Measurements from ENCODE around the gene PNMA6F. TPM values are rescaled to one million over a fixed set of nuclear protein-coding genes. Genes with fewer than 3 reads are reported as not detected.

Gene PNMA6F
- total and polyA plus RNA-seq, 2 experiments from 2014 or later, result 0.06 to 0.83 TPM

DNA sequence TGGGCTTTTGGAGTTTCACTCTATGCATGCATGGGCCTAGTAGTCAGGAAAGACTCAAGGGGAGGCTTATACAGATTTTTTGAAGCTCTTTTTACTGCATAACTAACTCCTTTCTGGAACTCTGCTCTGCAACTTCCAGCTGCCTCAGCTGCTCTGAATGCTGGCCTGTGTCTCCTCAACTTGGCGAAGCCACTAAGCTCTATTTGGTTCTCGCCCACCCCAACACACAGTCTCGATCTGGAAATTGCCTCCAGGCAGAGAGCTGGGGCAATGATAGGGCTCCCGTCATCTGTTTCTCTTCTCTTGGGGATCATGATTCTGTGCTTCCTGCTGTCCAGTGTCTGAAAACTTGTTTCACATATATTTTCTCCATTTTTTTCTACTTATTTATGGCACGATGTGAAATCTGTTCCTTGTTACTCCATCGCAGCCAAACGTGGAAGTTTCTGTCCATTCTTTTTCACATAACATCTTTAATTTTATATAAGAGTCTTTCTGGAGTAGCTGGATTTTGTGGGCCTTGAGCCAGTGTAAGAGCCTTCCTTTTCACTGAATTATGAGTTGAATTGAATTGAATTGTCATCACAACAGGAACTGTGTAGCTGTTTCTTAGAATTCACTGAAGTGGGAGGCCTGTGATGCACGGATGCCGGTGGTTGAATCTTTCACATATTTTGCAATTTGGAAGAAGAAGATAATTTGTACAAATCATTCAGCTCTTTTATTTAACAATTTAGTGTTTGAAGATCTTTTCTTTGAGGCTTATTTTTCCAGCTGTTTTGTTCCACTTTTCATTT, 21.4 kb upstream of the PNMA6F start:
- Histone ChIP-seq H3K27me3 (ENCODE audit: insufficient read depth) (no peaks in the 10 kb centered on the region), H3K4me2 (no peak overlapping the region), H3K79me2 (replicated peaks; ENCODE audit: insufficient read depth) (peaks cover 10% of the 10 kb centered on the region; the same call in 1 of the 2 replicates), H3K27ac (ENCODE audit: low read depth) (no peak overlapping the region), H3K9me2 (ENCODE audit: insufficient read depth) (no peaks in the 10 kb centered on the region), H3K36me3 (ENCODE audit: insufficient read depth) (no peaks in the 10 kb centered on the region), H2AFZ (no peak overlapping the region), H3F3A (replicated peaks; ENCODE audit: low read depth) (no peaks in the 10 kb centered on the region), H4K20me1 (replicated peaks; ENCODE audit: insufficient read depth) (no peaks in the 10 kb centered on the region), H3K4me1 (ENCODE audit: insufficient read depth) (no peaks in the 10 kb centered on the region), H3K4me3 (no peak overlapping the region)
- Mint-ChIP-seq H3K4me3 (no peak overlapping the region), H3K27me3 (ENCODE audit: insufficient read depth, low read depth, poor library complexity) (peaks cover 3% of the 10 kb centered on the region), H3K27ac (no peak overlapping the region), H3K4me1 (no peaks in the 10 kb centered on the region; the same call in 2 of the 3 replicates), H3K9me3 (no peaks in the 10 kb centered on the region), H3K36me3 (ENCODE audit: low read depth) (peaks cover 44% of the 10 kb centered on the region)
- DNase-seq (ENCODE audit: low spot score) (no peak), ATAC-seq (no peak)
- TF ChIP-seq, protein P1, sequence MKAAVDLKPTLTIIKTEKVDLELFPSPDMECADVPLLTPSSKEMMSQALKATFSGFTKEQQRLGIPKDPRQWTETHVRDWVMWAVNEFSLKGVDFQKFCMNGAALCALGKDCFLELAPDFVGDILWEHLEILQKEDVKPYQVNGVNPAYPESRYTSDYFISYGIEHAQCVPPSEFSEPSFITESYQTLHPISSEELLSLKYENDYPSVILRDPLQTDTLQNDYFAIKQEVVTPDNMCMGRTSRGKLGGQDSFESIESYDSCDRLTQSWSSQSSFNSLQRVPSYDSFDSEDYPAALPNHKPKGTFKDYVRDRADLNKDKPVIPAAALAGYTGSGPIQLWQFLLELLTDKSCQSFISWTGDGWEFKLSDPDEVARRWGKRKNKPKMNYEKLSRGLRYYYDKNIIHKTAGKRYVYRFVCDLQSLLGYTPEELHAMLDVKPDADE (IDR thresholded peaks at IDR 0.05), result no peak
- no peak for TF ChIP-seq NANOG (IDR thresholded peaks at IDR 0.05; ENCODE audit: borderline replicate concordance)
- no peak for TF ChIP-seq POLR2AphosphoS5 (IDR thresholded peaks at IDR 0.05; ENCODE audit: low read depth)
- TF ChIP-seq, protein P2, sequence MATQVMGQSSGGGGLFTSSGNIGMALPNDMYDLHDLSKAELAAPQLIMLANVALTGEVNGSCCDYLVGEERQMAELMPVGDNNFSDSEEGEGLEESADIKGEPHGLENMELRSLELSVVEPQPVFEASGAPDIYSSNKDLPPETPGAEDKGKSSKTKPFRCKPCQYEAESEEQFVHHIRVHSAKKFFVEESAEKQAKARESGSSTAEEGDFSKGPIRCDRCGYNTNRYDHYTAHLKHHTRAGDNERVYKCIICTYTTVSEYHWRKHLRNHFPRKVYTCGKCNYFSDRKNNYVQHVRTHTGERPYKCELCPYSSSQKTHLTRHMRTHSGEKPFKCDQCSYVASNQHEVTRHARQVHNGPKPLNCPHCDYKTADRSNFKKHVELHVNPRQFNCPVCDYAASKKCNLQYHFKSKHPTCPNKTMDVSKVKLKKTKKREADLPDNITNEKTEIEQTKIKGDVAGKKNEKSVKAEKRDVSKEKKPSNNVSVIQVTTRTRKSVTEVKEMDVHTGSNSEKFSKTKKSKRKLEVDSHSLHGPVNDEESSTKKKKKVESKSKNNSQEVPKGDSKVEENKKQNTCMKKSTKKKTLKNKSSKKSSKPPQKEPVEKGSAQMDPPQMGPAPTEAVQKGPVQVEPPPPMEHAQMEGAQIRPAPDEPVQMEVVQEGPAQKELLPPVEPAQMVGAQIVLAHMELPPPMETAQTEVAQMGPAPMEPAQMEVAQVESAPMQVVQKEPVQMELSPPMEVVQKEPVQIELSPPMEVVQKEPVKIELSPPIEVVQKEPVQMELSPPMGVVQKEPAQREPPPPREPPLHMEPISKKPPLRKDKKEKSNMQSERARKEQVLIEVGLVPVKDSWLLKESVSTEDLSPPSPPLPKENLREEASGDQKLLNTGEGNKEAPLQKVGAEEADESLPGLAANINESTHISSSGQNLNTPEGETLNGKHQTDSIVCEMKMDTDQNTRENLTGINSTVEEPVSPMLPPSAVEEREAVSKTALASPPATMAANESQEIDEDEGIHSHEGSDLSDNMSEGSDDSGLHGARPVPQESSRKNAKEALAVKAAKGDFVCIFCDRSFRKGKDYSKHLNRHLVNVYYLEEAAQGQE (IDR thresholded peaks at IDR 0.05; ENCODE audit: unreplicated experiment), result no peak
- TF ChIP-seq STAT1 (IDR thresholded peaks at IDR 0.05; ENCODE audit: unreplicated experiment), result no peak
- TF ChIP-seq, protein P3, sequence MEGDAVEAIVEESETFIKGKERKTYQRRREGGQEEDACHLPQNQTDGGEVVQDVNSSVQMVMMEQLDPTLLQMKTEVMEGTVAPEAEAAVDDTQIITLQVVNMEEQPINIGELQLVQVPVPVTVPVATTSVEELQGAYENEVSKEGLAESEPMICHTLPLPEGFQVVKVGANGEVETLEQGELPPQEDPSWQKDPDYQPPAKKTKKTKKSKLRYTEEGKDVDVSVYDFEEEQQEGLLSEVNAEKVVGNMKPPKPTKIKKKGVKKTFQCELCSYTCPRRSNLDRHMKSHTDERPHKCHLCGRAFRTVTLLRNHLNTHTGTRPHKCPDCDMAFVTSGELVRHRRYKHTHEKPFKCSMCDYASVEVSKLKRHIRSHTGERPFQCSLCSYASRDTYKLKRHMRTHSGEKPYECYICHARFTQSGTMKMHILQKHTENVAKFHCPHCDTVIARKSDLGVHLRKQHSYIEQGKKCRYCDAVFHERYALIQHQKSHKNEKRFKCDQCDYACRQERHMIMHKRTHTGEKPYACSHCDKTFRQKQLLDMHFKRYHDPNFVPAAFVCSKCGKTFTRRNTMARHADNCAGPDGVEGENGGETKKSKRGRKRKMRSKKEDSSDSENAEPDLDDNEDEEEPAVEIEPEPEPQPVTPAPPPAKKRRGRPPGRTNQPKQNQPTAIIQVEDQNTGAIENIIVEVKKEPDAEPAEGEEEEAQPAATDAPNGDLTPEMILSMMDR (conservative IDR thresholded peaks at IDR 0.05; ENCODE audit: low read depth in 2 of 2), result no peak
- no peak for TF ChIP-seq ZNF114 (CRISPR knock-in tag; IDR thresholded peaks at IDR 0.05)
- TF ChIP-seq EZH2 (IDR thresholded peaks at IDR 0.05; ENCODE audit: low read depth, unreplicated experiment), result no peak
- no peak for TF ChIP-seq ZNF331 (CRISPR knock-in tag; IDR thresholded peaks at IDR 0.05; ENCODE audit: low read depth)
- no peak for TF ChIP-seq JUNB (IDR thresholded peaks at IDR 0.05; ENCODE audit: unreplicated experiment)
- no peak for TF ChIP-seq EZH2phosphoT487 (IDR thresholded peaks at IDR 0.05; ENCODE audit: unreplicated experiment)
- TF ChIP-seq CREB1 (CRISPR knock-in tag; IDR thresholded peaks at IDR 0.05; ENCODE audit: low read depth), result no peak
- TF ChIP-seq, protein P4, sequence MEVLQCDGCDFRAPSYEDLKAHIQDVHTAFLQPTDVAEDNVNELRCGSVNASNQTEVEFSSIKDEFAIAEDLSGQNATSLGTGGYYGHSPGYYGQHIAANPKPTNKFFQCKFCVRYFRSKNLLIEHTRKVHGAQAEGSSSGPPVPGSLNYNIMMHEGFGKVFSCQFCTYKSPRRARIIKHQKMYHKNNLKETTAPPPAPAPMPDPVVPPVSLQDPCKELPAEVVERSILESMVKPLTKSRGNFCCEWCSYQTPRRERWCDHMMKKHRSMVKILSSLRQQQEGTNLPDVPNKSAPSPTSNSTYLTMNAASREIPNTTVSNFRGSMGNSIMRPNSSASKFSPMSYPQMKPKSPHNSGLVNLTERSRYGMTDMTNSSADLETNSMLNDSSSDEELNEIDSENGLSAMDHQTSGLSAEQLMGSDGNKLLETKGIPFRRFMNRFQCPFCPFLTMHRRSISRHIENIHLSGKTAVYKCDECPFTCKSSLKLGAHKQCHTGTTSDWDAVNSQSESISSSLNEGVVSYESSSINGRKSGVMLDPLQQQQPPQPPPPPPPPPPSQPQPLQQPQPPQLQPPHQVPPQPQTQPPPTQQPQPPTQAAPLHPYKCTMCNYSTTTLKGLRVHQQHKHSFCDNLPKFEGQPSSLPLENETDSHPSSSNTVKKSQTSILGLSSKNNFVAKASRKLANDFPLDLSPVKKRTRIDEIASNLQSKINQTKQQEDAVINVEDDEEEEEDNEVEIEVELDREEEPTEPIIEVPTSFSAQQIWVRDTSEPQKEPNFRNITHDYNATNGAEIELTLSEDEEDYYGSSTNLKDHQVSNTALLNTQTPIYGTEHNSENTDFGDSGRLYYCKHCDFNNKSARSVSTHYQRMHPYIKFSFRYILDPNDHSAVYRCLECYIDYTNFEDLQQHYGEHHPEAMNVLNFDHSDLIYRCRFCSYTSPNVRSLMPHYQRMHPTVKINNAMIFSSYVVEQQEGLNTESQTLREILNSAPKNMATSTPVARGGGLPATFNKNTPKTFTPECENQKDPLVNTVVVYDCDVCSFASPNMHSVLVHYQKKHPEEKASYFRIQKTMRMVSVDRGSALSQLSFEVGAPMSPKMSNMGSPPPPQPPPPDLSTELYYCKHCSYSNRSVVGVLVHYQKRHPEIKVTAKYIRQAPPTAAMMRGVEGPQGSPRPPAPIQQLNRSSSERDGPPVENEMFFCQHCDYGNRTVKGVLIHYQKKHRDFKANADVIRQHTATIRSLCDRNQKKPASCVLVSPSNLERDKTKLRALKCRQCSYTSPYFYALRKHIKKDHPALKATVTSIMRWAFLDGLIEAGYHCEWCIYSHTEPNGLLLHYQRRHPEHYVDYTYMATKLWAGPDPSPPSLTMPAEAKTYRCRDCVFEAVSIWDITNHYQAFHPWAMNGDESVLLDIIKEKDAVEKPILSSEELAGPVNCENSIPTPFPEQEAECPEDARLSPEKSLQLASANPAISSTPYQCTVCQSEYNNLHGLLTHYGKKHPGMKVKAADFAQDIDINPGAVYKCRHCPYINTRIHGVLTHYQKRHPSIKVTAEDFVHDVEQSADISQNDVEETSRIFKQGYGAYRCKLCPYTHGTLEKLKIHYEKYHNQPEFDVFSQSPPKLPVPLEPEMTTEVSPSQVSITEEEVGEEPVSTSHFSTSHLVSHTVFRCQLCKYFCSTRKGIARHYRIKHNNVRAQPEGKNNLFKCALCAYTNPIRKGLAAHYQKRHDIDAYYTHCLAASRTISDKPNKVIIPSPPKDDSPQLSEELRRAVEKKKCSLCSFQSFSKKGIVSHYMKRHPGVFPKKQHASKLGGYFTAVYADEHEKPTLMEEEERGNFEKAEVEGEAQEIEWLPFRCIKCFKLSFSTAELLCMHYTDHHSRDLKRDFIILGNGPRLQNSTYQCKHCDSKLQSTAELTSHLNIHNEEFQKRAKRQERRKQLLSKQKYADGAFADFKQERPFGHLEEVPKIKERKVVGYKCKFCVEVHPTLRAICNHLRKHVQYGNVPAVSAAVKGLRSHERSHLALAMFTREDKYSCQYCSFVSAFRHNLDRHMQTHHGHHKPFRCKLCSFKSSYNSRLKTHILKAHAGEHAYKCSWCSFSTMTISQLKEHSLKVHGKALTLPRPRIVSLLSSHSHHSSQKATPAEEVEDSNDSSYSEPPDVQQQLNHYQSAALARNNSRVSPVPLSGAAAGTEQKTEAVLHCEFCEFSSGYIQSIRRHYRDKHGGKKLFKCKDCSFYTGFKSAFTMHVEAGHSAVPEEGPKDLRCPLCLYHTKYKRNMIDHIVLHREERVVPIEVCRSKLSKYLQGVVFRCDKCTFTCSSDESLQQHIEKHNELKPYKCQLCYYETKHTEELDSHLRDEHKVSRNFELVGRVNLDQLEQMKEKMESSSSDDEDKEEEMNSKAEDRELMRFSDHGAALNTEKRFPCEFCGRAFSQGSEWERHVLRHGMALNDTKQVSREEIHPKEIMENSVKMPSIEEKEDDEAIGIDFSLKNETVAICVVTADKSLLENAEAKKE (CRISPR knock-in tag; IDR thresholded peaks at IDR 0.05), result no peak

All from GM23338 (cell line).